Stimulated activated CD8-positive, alpha-beta memory T cell treated with anti-CD3 and anti-CD28 coated beads, Interleukin-12 subunit alpha, Interleukin-12 subunit beta, amount 100 ng/mL, for 24 hours (primary cell): ENCODE measurements around the gene ATXN1.
"Not testable (repeated sequence)": the region's sequence is repeated elsewhere in the genome, so short reads cannot be mapped to it uniquely, and the experiment has no call there.

Experiments used
- DNase-seq: peaks from one replicate; pipeline ENCODE4 v3.0.0-alpha.2; 2020; ENCODE audit errors: extremely low read depth

The ATXN1 gene

DNA sequence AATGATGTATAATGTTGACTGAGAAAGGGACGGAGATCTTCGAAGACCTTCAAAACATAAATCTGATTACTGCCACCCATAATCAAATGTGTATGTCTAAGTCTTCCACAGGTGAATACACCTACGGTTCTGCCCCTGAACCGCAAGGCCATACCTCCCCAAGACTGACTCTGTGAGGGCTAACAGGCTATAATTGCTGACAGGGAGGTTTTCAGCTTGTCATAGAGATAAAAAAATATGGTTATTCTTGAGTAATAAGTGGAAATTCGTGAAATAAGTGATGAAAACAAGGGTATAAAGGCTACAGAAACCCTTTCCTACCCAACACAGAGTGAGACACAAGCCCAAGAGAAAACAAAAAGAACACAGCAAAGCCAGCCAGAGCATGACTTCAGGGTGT, 188.9 kb downstream of the ATXN1 start:
- DNase-seq = no peak

DNA sequence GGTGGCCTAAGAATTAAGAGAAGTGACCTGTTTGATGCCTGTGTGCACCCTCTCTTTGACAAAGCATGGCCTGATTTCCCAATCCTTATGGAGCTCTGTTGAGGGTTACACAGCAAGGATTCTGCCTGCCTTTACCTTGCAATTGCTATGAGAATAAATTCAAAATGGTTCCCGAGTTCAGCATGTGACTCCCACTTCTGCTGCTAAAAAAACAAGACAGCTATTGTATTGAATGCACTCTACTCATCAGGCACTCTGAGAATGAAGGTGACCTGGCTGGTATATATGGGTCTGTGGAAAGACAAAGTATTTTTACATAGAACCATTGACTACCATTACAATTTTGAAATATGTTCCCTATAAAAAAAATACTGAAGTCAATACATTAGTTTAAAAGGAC, 190.3 kb downstream of the ATXN1 start:
- DNase-seq = no peak

DNA sequence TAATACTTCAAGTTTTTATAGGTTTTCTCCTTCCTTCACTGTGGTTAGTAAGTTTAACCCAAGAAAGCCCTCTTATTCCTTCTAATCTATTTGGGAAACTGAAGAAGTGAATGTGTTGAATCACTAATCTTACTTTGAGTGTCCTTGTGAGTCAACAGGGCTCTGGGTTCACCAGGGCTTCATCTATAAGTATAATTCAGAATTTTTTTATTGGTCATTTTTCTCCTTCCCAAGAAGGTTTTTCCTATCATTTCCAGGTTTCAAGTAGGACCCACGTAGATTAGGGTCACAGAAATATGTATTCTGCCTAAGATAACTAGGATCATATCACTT, 191.1 kb downstream of the ATXN1 start:
- DNase-seq = no peak

DNA sequence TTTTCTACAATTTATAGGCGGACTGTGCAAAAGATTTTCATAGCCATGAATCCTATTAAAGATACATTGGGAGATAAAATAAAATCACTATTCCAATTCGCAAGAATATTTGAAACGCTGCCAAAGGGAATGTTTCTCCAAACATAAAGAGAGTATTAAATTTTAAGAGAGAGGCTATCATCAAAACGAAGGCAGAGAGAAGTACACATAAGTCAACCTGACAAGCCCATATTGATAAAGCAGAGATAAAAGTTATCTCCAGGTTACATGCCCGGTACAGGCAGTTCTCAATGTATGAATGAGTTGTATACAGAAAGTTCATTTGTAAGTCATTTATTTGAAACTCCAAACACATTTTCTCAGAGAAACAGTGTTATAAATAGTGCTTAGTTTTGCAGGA, 193.1 kb downstream of the ATXN1 start:
- DNase-seq = no peak

DNA sequence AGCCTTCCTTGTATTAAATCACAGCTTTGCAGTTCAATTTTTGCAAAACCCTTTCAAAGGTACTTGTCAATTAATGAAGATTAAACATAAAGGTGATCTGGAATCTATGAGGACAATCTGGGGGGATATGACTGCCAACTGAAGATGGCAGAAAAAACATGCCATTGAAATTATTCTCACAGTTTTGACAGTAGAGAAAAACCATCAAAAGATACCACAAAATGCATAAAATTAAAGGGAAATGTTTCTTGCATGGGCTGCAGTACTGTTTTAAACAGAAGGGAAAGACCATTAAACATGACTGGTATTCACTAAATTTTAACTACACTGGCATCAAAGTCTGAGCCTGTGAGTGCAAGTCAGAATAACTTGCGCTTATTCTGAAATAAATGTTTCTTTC, 194.2 kb downstream of the ATXN1 start:
- DNase-seq = no peak

DNA sequence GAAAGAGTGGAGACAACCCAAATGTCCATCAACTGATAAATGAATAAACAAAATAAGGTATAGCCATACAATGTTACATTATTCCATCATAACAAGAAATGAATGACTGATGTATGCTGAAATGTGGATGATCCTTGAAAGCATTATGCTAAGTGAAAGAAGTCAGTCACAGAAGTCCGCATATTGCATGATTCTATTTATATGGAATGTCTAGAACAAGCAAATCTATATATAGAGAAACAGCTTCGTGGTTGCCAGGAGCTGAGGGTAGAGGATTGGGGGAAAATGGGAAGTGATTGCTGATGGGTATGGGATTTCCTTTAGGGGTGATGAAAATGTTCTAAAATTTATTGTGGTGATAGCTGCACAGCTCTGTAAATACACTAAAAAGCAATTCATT, 196.8 kb downstream of the ATXN1 start:
- no peak for DNase-seq

DNA sequence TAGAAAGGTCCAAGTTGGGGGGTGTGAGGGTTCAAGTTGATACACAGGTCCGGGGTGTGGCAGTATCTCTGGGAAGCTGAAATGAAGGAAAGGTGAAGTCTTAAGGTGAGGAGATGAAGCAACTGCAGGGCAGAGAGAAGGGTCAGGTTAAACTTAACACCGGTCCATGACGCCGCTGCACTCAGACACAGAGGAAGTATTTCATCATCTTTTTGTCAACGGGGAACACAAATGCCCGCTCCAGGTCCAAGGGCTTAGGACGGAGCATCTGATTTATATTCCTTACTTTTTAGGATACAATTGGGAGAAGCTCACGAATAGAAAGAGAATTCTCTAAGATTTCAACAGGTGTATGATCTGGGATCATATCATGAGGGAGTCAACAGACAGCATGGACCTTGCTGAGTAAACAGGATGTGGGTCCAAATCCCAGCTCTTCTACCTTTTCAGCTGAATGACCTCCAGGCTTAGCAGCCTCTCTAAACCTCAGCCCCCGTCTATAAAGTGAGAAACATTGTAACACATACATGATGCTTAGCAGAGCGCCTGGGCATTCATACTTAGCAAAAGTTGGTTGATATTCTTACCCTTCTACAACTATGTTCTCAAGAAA, 197.5 kb downstream of the ATXN1 start:
- no peak for DNase-seq

DNA sequence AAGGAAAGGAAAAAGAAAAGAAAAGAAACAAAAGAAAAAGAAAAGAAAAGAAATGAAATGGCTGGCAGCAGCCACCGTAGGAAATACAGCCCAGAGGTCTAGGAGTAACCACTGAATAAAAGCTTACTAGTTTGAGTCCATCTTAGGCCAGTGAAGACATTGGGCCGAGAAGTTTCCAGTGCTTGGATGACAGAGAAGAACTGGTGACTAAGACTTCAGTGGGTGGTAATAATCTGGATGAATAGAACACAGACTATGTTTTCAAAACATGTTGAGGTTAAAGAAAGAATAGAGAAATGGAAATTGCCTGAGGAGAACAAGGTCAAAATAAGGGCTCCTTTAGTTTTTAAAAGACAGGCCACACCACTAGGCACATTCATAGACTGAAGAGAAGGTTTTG, 198.8 kb downstream of the ATXN1 start:
- no peak for DNase-seq

DNA sequence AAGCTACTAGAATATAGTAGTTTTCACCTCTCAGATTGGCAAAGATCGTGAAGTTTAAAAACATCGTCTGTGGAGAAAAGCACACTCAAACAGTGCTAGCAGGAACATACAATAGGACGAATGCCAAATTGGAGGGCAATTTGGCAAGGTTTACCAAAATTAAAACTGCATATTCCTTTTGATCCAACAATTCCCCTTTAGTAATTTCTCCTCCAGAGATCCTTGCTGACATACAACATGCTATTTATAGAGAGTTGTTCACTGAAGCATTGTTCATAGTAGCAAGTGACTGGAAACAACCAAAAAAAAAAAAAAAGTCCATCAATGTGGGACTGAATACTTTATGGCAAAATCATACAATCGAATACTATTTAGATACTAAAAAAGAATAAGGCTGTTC, 202.2 kb downstream of the ATXN1 start:
- DNase-seq = no peak

DNA sequence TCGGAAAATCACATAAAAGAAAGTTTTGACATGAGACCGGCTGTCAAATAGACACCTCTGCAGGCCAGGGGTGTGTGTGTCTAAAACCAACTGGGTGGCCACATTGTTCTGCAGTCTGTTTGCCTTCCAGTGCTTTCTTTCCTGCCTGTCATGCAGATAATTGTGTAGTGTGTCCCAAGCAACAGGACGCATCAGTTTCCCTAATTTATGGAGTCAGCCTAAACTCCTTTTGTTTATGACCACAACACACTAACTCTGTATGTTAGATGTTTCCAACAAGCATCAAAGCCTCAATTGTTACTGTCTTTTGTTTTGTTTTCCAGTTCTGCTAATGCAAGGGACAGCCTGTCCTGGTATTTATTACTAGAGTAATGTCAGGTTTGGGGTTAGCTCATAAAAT, 205.7 kb downstream of the ATXN1 start:
- DNase-seq = no peak

DNA sequence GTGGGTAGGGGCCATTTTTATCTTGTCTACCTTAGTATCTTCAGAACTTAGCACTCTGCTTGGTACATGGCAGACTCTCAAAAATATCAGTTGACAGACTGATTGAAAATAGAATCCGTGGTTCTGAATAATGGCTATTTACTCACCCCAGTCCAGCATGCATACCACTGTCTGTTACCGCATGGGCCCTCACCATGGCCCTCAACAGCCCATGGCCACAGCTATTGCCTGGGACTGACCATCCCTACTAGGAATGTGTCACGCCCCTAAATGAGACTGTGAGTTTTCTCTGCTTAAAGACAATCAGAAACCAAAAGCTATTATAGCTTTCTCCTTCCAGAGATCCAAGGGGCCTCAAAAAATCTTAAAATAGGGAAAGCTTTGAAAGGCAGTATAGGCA, 207.7 kb downstream of the ATXN1 start:
- DNase-seq = no peak

DNA sequence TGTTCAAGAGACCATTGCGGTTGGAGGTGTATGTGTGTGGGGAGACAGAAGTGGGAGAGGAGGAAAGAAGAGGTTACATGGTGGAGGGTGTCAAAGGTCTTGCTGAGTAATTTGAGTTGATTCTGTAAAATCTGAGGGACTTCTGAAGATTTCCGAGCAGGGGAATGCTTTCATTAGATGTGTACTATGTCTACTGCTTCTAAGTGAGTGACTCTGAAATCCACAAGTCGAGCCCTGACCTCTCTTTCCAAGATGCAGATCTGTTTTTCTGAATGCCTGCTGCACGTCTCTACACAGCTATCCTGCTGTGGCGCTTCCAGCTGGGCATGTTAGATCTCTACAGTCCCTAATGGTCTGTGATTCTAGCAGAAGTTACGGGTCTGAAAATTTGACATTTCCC, 209.8 kb downstream of the ATXN1 start:
- no peak for DNase-seq

DNA sequence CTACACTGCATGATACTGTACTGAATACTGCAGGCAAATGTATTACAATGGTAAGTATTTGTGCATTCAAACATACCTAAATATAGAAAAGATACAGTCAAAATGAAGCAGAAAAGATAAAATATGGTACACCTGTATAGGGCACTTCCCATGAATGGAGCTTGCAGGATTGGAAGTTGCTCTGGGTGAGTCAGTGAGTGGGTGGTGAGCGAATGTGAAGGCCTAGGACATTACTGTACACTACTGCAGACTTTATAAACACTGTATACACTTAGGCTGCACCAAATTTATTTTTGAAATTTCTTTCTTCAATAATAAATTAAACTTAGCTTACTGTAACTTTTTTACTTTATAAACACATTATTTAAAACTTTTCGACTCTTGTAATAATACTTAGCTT, 213.1 kb downstream of the ATXN1 start:
- DNase-seq = no peak

DNA sequence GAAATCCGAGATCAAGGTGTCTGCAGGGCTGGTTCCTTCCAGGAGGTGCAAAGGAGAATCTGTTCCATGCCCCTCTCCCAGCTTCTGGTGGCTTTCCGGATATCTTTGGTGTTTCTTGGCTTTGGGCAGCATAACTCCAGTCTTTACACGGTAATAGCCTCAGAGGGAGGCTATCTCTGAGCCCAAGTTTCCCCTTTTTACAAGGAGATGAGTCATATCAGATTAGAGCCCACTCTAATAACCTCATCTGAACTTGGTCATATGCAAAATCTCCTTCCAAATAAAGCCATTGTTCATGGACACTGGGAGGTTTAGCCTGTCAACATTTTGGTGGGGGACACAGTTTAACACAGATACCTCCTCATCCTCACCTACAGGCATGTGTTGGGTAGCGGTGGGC, 213.7 kb downstream of the ATXN1 start:
- DNase-seq = no peak

DNA sequence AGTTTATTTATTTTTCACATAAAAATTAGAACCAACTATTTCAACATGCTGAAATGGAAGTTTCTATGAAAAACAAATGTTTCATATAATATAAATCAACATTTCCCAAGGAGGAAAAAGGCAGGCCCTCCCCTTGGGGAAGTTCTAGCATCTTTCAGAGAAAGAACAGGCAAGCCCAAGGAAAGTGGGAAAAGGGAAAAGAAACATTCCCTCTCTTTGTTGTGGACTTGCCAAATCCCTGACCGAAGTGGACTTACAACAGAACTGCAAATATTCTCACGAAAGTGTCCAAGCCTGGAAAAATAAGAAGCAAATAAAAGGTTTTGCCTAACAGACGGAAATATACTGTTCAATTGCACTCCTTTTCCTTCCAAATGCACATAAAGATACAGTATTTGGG, 214.4 kb downstream of the ATXN1 start:
- no peak for DNase-seq

DNA sequence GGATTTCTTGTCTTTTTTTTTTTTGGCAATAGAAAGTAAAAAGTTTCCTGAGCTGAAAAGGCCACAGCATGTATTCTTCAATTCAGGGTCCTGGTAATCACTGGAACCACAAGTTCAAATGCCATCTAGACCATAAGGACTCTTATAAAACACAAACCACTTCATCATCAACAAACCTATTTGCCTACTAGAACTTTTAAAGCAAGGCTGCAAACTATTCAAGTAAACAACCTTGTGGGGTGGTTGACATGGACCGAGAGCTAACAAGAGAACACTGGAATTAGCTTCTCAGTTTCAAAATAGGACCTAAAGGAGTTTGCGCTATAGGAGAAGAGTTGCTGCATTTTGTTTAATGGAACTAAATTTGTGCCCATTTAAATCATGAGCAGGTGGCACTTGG, 215.9 kb downstream of the ATXN1 start:
- no peak for DNase-seq

DNA sequence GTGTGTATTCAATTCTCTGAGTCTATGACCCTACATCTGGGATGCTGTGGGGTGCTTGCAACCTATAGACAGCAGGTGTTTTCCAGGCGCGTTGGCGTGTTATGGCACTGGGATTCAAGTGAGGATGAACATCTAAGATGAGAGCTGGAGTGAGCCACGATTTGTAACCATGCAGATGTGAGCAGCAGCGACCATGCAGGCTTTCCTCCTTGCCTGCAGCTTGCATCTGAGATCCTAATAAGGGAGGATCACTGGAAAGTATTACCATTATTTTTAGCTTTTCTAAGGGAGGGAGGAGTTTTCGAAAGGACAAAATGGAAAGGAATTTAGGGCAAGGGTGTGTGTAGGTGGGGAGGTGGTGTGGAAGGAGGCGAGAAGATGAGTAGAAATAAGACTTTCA, 216.7 kb downstream of the ATXN1 start:
- no peak for DNase-seq

DNA sequence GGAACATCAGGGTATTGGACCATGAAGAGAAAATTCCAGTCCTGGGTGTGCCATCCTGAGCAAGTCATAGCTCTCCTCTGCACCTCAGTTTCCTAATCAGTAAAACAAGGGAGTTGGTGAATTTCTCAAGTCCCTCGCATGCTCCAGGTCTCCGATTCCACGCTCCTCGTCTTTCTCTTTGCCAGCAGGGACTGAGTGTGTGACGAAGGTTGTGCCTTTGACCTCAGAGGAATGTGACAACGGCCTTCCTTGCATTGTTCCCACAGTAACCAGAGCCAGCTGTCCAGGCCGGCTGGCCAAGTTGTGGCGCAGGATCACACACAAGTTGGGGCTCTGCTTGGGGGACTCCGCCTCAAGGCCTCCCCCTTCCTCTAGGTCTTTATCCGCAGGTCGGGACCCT, 217.3 kb downstream of the ATXN1 start:
- no peak for DNase-seq

DNA sequence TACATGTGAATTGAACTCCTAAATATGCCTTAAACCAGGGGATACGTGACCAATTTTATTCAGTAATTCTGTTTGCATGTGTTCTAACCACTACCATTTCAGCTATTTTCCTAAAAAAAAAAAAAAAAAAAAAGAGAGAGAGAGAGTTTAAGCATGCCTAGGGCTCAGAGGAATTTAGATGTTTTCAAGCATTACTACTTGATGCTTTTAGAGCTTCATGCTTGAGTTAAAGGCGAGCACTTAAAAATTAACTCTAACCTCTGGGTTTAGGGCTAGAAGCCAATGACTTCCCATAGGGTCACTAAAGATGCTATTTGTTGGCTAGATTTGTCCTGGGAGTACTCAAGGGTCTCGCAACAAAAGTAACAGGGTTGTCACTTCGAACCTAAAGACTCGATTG, 217.7 kb downstream of the ATXN1 start:
- DNase-seq = no peak

DNA sequence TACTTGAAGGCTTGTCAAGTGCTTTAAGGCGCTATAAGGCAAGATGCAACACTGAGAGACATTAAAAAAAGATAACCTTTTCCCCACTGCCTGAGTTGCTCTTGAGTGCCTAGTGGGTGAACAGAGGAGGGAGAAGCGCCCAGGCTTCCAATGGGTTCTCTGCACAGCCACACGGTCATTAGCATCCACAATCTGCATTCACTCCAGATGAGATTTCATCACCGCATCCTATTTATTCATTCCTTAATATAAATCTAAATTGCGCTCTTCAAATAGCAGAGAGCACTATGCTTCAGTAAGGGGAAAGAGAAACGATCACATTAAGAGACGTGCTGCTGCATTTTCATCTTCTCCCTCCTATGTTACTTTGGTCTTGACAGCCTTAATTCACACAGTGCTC, 219.2 kb downstream of the ATXN1 start:
- no peak for DNase-seq

DNA sequence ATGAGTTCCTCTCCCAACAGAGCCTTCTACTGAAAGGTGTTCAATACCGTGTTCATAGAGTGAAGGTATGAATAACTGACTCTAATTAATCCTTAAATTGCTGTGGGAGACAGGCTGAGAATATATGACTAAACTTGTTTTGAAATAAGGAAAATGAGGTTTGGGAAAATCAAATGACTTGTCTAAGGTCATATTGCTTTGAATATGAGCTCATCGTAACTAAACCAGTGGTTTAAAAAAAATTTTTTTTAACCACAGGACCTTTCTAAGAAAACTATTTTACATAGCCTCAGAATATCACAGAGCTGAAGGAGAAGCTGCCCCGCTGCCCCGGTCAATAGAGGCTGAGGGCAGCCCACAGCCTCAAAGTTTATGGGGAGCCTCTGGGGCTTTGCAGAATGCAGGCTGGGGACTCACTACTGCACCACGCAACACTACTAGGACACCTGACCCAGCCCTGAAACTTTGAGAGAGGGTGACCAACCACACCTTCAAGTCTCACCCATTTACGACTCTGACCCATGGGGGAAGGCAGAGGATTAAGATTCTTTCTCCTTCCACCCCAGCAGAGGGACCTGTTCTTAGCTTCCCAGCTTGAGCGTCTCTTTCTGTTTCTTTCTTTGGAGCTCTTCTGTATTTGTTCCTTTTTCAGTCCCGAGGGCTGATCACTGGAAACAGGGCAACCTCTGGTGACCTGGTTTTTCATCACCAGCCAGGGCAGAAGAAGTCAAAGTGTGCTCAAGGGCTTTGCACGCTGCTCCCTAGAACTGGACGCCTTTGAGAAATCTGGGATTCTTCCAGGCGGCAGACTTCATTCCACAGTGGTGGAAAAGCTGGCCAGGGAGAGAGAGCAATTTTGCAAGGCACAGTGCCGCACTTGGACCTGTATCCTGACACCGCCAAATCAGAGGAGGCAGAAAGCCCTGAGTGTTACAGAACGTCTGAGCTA, 220.2 kb downstream of the ATXN1 start:
- no peak for DNase-seq

DNA sequence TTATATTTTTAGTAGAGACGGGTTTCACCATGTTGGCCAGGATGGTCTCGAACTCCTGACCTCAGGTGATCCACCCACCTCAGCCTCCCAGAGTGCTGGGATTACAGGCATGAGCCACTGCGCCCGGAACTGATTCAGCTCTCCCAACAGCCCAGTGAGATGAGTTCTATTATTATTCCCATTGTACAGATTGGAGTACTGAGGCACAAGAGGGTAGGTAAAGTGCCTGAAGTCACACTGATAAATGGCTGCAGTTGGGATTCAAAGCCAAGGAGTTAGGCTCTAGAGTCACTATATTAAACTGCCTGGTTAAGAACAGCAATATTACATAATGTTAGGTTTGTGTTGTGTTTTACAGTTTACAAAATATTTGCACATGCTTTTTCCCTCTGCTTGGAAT, 220.9 kb downstream of the ATXN1 start:
- not testable (repeated sequence) for DNase-seq

DNA sequence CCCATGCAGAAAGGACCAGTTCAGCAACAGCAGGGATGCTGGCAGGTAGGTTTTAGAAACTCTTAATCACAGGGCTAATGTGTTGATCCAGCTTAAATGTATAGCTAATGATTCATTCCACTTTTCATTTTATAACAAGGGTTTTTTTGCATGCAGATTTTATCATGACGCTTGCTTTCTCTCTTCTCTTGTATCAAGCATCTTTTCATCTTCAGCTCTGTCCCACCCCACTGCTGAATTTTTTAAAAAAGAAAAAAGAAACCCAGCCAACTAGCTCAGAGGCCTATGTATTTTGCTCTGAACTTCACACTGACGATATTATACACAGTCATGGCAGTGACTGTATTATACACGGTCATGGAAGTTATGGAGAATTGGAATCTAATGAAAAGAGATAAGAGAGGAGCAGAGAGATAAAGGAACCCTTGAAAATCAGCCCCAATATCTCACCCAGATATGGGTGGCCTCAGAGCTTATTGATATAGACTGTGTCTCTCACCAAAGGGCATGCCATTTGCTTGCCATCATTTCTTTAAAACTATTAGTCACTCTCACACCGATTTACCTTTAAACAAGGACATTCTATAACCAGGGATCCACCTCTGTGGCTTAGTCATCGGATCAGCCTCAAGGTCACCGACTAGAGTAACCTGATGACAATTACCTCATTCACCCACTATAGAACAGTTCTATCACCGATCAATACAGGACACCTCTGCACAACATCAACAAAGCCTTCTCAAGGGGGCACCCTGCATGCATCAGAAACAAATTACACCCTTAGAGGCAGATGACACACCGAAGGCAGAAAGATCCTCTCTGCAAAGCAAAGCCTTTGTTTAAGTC, 222.0 kb downstream of the ATXN1 start:
- DNase-seq = no peak
